Upper lobe of left lung (tissue), 6 donors: ENCODE results near the gene CLCNKB. TPM values are rescaled to one million over a fixed set of nuclear protein-coding genes. Genes with fewer than 3 reads are reported as not detected.

Experiments
- ATAC-seq, 2 donors: fragments of 200-7000 bp; cut with Tn5 transposase; one replicate each; pipeline ENCODE4 v1.9.1; 2022; ENCODE audit warnings: mild to moderate bottlenecking in 2 of 2, moderate library complexity in 2 of 2; ENCODE audit not compliant: low FRiP score in 2 of 2
- DNase-seq, 2 donors: peaks; one replicate each; pipeline ENCODE4 v3.0.0-alpha.2; 2019 to 2020
- H3K27ac ChIP-seq, 4 donors: fragments of 200-600 bp; sonication (generic); one replicate each; pipeline ENCODE4 v1.5.1; 2016 to 2019
- H3K27me3 ChIP-seq, 4 donors: fragments of 200-600 bp; sonication (generic); one replicate each; pipeline ENCODE4 v1.5.1; 2017 to 2019
- H3K36me3 ChIP-seq, 4 donors: fragments of 200-600 bp; sonication (generic); one replicate each; pipeline ENCODE4 v1.5.1; 2016 to 2019
- H3K4me1 ChIP-seq, 4 donors: fragments of 200-600 bp; sonication (generic); one replicate each; pipeline ENCODE4 v1.5.1; 2018 to 2019
- H3K4me3 ChIP-seq, 4 donors: fragments of 200-600 bp; sonication (generic); one replicate each; pipeline ENCODE4 v1.5.1; 2017 to 2019; ENCODE audit warnings: mild to moderate bottlenecking in 2 of 4, moderate library complexity in 1 of 4
- H3K9me3 ChIP-seq, 4 donors: fragments of 200-600 bp; sonication (generic); one replicate each; pipeline ENCODE4 v1.5.1; 2018 to 2019
- CTCF ChIP-seq, 6 experiments: fragments of 450-650 bp in 4 of 6; fragments of 200-600 bp in 2 of 6; sonication (generic) in 2 of 6; IDR thresholded peaks; one replicate each; pipeline ENCODE4 v1.5.1; 2016 to 2019; ENCODE audit warnings: antibody characterized with exemption in 6 of 6
- EP300 ChIP-seq, 4 donors: sonication (generic); formaldehyde crosslinking; IDR thresholded peaks; one replicate each; pipeline ENCODE4 v1.5.1; 2017; ENCODE audit warnings: antibody characterized with exemption in 4 of 4, control low read depth in 2 of 4
- POLR2A ChIP-seq, 4 donors: fragments of 450-650 bp; IDR thresholded peaks; one replicate each; pipeline ENCODE4 v1.5.1; 2016 to 2017; ENCODE audit warnings: antibody characterized with exemption in 4 of 4, mild to moderate bottlenecking in 2 of 4
- POLR2AphosphoS5 ChIP-seq, 2 donors: sonication (generic); formaldehyde crosslinking; IDR thresholded peaks; one replicate each; pipeline ENCODE4 v1.5.1; 2017; ENCODE audit warnings: antibody characterized with exemption in 2 of 2
- WGBS, 2 donors: methylation state at CpG; one replicate each; pipeline ENCODE4 v1.1.5; 2017 to 2018; 5-methylcytosine and 5-hydroxymethylcytosine counted together
- total RNA-seq, 6 donors: library from RNA; depleted of rRNA in 4 of 6; stranded (reverse); fragments of >200 nt in 4 of 6; gene quantifications; one replicate each; pipeline versions ENCODE4 v1.1.0 to v1.2.1, GENCODE V29; 2016 to 2021
- donor health status: DM: no; HTN: no; CAD: no; lungs with moderate emphysema.
- donor health status: DM: no; HTN: yes; CAD: no; lungs with severe emphysema.

The CLCNKB gene
- total RNA-seq, 6 donors from 2014 or later: 0.46 to 9.4 (median 0.53) TPM; not detected in 2

GRCh38 chr1:16064536-16065268 lies 21.1 kb downstream of the CLCNKB start:
- WGBS, 2 donors: 29 to 36% methylated on average over 13 of the region's 13 CpGs
- peaks cover 6 to 16% (median 9%) of the 10 kb centered on the region in 4 donors for H3K4me1 ChIP-seq
- no peak overlapping the region for H3K4me3 ChIP-seq
- H3K9me3 ChIP-seq: no peaks in the 10 kb centered on the region
- H3K27ac ChIP-seq: no peak overlapping the region
- no peaks in the 10 kb centered on the region for H3K36me3 ChIP-seq
- TF ChIP-seq CTCF (IDR thresholded peaks at IDR 0.05): no peak
- TF ChIP-seq POLR2AphosphoS5 (IDR thresholded peaks at IDR 0.05): no peak
- TF ChIP-seq POLR2A (IDR thresholded peaks at IDR 0.05): no peak
- no peak for TF ChIP-seq EP300 (IDR thresholded peaks at IDR 0.05)
- H3K27me3 ChIP-seq: no peaks in the 10 kb centered on the region
- ATAC-seq: no peak
- no peak for DNase-seq

- TF ChIP-seq CTCF (IDR thresholded peaks at IDR 0.05): no peak
- 74 to 79% methylated on average over 7 to 8 of the region's 8 CpGs for WGBS, 2 donors
- ATAC-seq: no peak
These were observed 21.6 kb downstream of the CLCNKB start for GRCh38 chr1:16065269-16065576.

GRCh38 chr1:16066245-16066644 lies 22.7 kb downstream of the CLCNKB start:
- Histone ChIP-seq H3K36me3 (no peaks in the 10 kb centered on the region), H3K9me3 (no peaks in the 10 kb centered on the region), H3K27ac (no peak overlapping the region), H3K4me1 (peaks cover 6 to 16% (median 9%) of the 10 kb centered on the region in 4 donors), H3K4me3 (no peak overlapping the region), H3K27me3 (no peaks in the 10 kb centered on the region)
- DNase-seq (no peak), ATAC-seq (no peak)
- 77 to 80% methylated on average over 2 to 4 of the region's 4 CpGs for WGBS, 2 donors
- no peak for TF ChIP-seq POLR2A (IDR thresholded peaks at IDR 0.05)

More at GRCh38 chr1:16065269-16065576, 21.6 kb downstream of the CLCNKB start:
- Histone ChIP-seq H3K9me3 (no peaks in the 10 kb centered on the region), H3K27ac (no peak overlapping the region), H3K36me3 (no peaks in the 10 kb centered on the region), H3K4me1 (peaks cover 6 to 16% (median 9%) of the 10 kb centered on the region in 4 donors), H3K27me3 (no peaks in the 10 kb centered on the region), H3K4me3 (no peak overlapping the region)
- DNase-seq: no peak

GRCh38 chr1:16067127-16067768 lies 23.7 kb downstream of the CLCNKB start:
- H3K27me3 ChIP-seq: no peaks in the 10 kb centered on the region
- TF ChIP-seq EP300 (IDR thresholded peaks at IDR 0.05) (no peak), CTCF (IDR thresholded peaks at IDR 0.05) (no peak), POLR2A (IDR thresholded peaks at IDR 0.05) (no peak), POLR2AphosphoS5 (IDR thresholded peaks at IDR 0.05) (no peak)
- no peaks in the 10 kb centered on the region for H3K36me3 ChIP-seq
- WGBS, 2 donors: 75% methylated on average over 6 of the region's 6 CpGs; no CpG with 5 or more reads in 1 of the 2 donors
- no peaks in the 10 kb centered on the region for H3K9me3 ChIP-seq
- no peak overlapping the region for H3K27ac ChIP-seq
- DNase-seq: no peak
- peaks cover 6 to 16% (median 9%) of the 10 kb centered on the region in 4 donors for H3K4me1 ChIP-seq
- no peak for ATAC-seq
- H3K4me3 ChIP-seq: no peak overlapping the region

GRCh38 chr1:16067933-16068332 lies 24.4 kb downstream of the CLCNKB start:
- WGBS, 2 donors: 78 to 100% methylated on average over 2 to 13 of the region's 13 CpGs
- ATAC-seq (no peak), DNase-seq (no peak)
- H3K4me1 ChIP-seq: peaks cover 9 to 16% (median 10%) of the 10 kb centered on the region in 4 donors
- TF ChIP-seq POLR2A (IDR thresholded peaks at IDR 0.05) (no peak), CTCF (IDR thresholded peaks at IDR 0.05) (no peak), POLR2AphosphoS5 (IDR thresholded peaks at IDR 0.05) (no peak), EP300 (IDR thresholded peaks at IDR 0.05) (no peak)
- no peak overlapping the region for H3K27ac ChIP-seq
- H3K36me3 ChIP-seq: no peaks in the 10 kb centered on the region
- H3K9me3 ChIP-seq: no peaks in the 10 kb centered on the region
- no peak overlapping the region for H3K4me3 ChIP-seq
- H3K27me3 ChIP-seq: peaks cover 0 to 6% (median 3%) of the 10 kb centered on the region in 4 donors
